WTC11 (cell line): ENCODE results near the gene STAB1. TPM values are rescaled to one million over a fixed set of nuclear protein-coding genes. Genes with fewer than 3 reads are reported as not detected.

Experiments
- ATAC-seq: fragments of 200-7000 bp; cut with Tn5 transposase; 2 replicates; pipeline ENCODE4 v1.10.0; 2021; ENCODE audit warnings: mild to moderate bottlenecking, moderate library complexity
- CTCF ChIA-PET: fragments of 300-600 bp; sonication (Branson Sonifier 250); formaldehyde crosslinking; loops from one replicate; lab custom pipeline; 2021; ENCODE audit warnings: antibody characterized with exemption; lab: Charles Lee
- POLR2A ChIA-PET: fragments of 350-600 bp; sonication (Branson Sonifier 250); formaldehyde crosslinking; loops from one replicate; lab custom pipeline; 2021; ENCODE audit warnings: antibody characterized with exemption; lab: Charles Lee
- DNase-seq: peaks from one replicate; pipeline ENCODE4 v3.0.0; 2021; ENCODE audit warnings: low spot score
- H3K27ac Mint-ChIP-seq: 2 replicates; pipeline ENCODE4 v1.8.0; 2021; ENCODE audit warnings: mixed read lengths
- H3K27me3 Mint-ChIP-seq: 2 replicates; pipeline ENCODE4 v1.8.0; 2021; ENCODE audit warnings: low read depth, mild to moderate bottlenecking, moderate library complexity, mixed read lengths
- H3K36me3 Mint-ChIP-seq: 2 replicates; pipeline ENCODE4 v1.8.0; 2021; ENCODE audit warnings: mixed read lengths
- H3K4me1 Mint-ChIP-seq: 2 replicates; pipeline ENCODE4 v1.8.0; 2022; ENCODE audit warnings: mixed read lengths
- H3K4me3 Mint-ChIP-seq: 2 replicates; pipeline ENCODE4 v1.8.0; 2021; ENCODE audit warnings: mild to moderate bottlenecking, moderate library complexity, mixed read lengths
- H3K9me3 Mint-ChIP-seq: 2 replicates; pipeline ENCODE4 v1.8.0; 2021; ENCODE audit warnings: mixed read lengths
- ATF1 ChIP-seq: sonication (generic); formaldehyde crosslinking; IDR thresholded peaks from 2 replicates; pipeline ENCODE4 v1.8.1; 2023; ENCODE audit warnings: mild to moderate bottlenecking, moderate library complexity, missing genetic modification reagents
- ATF6 ChIP-seq: sonication (generic); formaldehyde crosslinking; IDR thresholded peaks from 2 replicates; pipeline ENCODE4 v1.8.1; 2023; ENCODE audit warnings: mild to moderate bottlenecking, missing genetic modification reagents
- ESRRA ChIP-seq: sonication (generic); formaldehyde crosslinking; IDR thresholded peaks from 2 replicates; pipeline ENCODE4 v1.8.1; 2022; ENCODE audit warnings: mild to moderate bottlenecking, missing genetic modification reagents, borderline replicate concordance
- ETV6 ChIP-seq: sonication (generic); formaldehyde crosslinking; IDR thresholded peaks from 2 replicates; pipeline ENCODE4 v1.8.1; 2022; ENCODE audit warnings: mild to moderate bottlenecking, missing genetic modification reagents
- FOXP1 ChIP-seq: sonication (generic); formaldehyde crosslinking; IDR thresholded peaks from 2 replicates; pipeline ENCODE4 v1.8.0; 2022; ENCODE audit warnings: missing genetic modification reagents, mild to moderate bottlenecking, moderate library complexity, borderline replicate concordance
- GRHL2 ChIP-seq: fragments of 250-450 bp; sonication (Bioruptor Pico); IDR thresholded peaks from 2 replicates; pipeline ENCODE4 v1.8.0; 2022; ENCODE audit warnings: mild to moderate bottlenecking, moderate library complexity; ENCODE audit not compliant: insufficient replicate concordance, severe bottlenecking
- PRRX2 ChIP-seq: fragments of 250-450 bp; sonication (Bioruptor Pico); IDR thresholded peaks from 2 replicates; pipeline ENCODE4 v1.8.0; 2021; ENCODE audit warnings: mild to moderate bottlenecking
- RORB ChIP-seq: fragments of 250-450 bp; sonication (Bioruptor Pico); IDR thresholded peaks from 2 replicates; pipeline ENCODE4 v1.9.0; 2021; ENCODE audit warnings: mild to moderate bottlenecking
- SOX15 ChIP-seq: fragments of 250-450 bp; sonication (Bioruptor Pico); IDR thresholded peaks from 2 replicates; pipeline ENCODE4 v1.9.0; 2021; ENCODE audit warnings: mild to moderate bottlenecking
- SP1 ChIP-seq: sonication (generic); formaldehyde crosslinking; conservative IDR thresholded peaks from 2 replicates; pipeline ENCODE4 v1.8.1; 2022; ENCODE audit warnings: missing genetic modification reagents
- STAT6 ChIP-seq: sonication (generic); formaldehyde crosslinking; conservative IDR thresholded peaks from 2 replicates; pipeline ENCODE4 v1.8.1; 2023; ENCODE audit warnings: mild to moderate bottlenecking, low read depth, missing genetic modification reagents, moderate library complexity
- TCF7 ChIP-seq: sonication (generic); formaldehyde crosslinking; IDR thresholded peaks from 2 replicates; pipeline ENCODE4 v1.8.0; 2022; ENCODE audit warnings: mild to moderate bottlenecking, low read depth, missing genetic modification reagents, moderate library complexity
- TEAD4 ChIP-seq: sonication (generic); formaldehyde crosslinking; IDR thresholded peaks from 2 replicates; pipeline ENCODE4 v1.8.0; 2022; ENCODE audit warnings: mild to moderate bottlenecking, missing genetic modification reagents
- TP53 ChIP-seq: sonication (generic); formaldehyde crosslinking; IDR thresholded peaks from 2 replicates; pipeline ENCODE4 v1.8.1; 2023; ENCODE audit warnings: mild to moderate bottlenecking, missing genetic modification reagents
- ZNF512 ChIP-seq: sonication (generic); formaldehyde crosslinking; IDR thresholded peaks from 2 replicates; pipeline ENCODE4 v1.8.1; 2022; ENCODE audit warnings: missing genetic modification reagents, borderline replicate concordance
- total RNA-seq: library from RNA; stranded (reverse); gene quantifications from 3 replicates; pipeline ENCODE4 v1.2.3, GENCODE V29; 2021
- TF ChIP-seq, protein P1 (sequence below): fragments of 200-600 bp; IDR thresholded peaks from 2 replicates; pipeline ENCODE4 v1.8.0; 2022; ENCODE audit warnings: antibody characterized with exemption
- TF ChIP-seq, protein P2 (sequence below): fragments of 250-450 bp; sonication (Bioruptor Pico); IDR thresholded peaks from 2 replicates; pipeline ENCODE4 v1.9.0; 2021; ENCODE audit warnings: mild to moderate bottlenecking, borderline replicate concordance
- TF ChIP-seq, protein P3 (sequence below): fragments of 250-450 bp; sonication (Bioruptor Pico); IDR thresholded peaks from 2 replicates; pipeline ENCODE4 v2.1.2; 2022; ENCODE audit warnings: mild to moderate bottlenecking, moderate library complexity
- TF ChIP-seq, protein P4 (sequence below): sonication (generic); formaldehyde crosslinking; IDR thresholded peaks from 2 replicates; pipeline ENCODE4 v1.8.0; 2023; ENCODE audit warnings: missing genetic modification reagents, mild to moderate bottlenecking, borderline replicate concordance

Gene STAB1
- total RNA-seq, 1 experiment from 2014 or later: 1.9 TPM

DNA sequence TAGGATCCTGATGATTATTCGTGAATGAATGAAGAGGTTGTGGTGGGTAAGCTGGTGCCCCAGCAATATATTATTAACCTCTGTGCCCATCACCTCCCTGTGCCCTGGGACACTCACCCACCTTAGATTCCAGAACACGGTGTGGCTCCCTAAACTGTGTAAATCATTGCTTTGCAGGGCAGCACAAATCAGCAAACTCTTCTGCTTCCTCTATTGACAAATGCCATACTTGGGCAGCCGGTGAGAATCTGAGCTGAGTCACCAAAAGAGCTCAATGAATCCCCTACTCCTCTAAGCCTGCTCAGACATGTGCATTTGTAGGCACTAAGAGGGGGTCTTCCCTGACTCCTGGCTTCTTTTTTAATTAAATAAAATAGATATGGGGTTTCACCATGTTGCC lies 57.0 kb downstream of the STAB1 start:
- no peak for ATAC-seq
- peaks cover 18% of the 10 kb centered on the region for H3K36me3 Mint-ChIP-seq

More for the DNA sequence above, 57.0 kb downstream of the STAB1 start:
- H3K9me3 Mint-ChIP-seq: no peaks in the 10 kb centered on the region
- H3K4me1 Mint-ChIP-seq: peaks cover 10% of the 10 kb centered on the region
- H3K27me3 Mint-ChIP-seq: no peaks in the 10 kb centered on the region
- TF ChIP-seq SP1 (CRISPR knock-in tag) (no peak), RORB (CRISPR knock-in tag) (no peak), SOX15 (CRISPR knock-in tag) (no peak), TCF7 (CRISPR knock-in tag) (no peak), ATF1 (CRISPR knock-in tag) (no peak), PRRX2 (CRISPR knock-in tag) (no peak), FOXP1 (CRISPR knock-in tag) (no peak), TEAD4 (CRISPR knock-in tag) (no peak), ESRRA (CRISPR knock-in tag) (no peak), ETV6 (no peak), GRHL2 (no peak), TP53 (CRISPR knock-in tag) (no peak), STAT6 (CRISPR knock-in tag) (no peak), ZNF512 (no peak), ATF6 (no peak)
- TF ChIP-seq, protein P1, sequence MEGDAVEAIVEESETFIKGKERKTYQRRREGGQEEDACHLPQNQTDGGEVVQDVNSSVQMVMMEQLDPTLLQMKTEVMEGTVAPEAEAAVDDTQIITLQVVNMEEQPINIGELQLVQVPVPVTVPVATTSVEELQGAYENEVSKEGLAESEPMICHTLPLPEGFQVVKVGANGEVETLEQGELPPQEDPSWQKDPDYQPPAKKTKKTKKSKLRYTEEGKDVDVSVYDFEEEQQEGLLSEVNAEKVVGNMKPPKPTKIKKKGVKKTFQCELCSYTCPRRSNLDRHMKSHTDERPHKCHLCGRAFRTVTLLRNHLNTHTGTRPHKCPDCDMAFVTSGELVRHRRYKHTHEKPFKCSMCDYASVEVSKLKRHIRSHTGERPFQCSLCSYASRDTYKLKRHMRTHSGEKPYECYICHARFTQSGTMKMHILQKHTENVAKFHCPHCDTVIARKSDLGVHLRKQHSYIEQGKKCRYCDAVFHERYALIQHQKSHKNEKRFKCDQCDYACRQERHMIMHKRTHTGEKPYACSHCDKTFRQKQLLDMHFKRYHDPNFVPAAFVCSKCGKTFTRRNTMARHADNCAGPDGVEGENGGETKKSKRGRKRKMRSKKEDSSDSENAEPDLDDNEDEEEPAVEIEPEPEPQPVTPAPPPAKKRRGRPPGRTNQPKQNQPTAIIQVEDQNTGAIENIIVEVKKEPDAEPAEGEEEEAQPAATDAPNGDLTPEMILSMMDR: no peak
- TF ChIP-seq, protein P2, sequence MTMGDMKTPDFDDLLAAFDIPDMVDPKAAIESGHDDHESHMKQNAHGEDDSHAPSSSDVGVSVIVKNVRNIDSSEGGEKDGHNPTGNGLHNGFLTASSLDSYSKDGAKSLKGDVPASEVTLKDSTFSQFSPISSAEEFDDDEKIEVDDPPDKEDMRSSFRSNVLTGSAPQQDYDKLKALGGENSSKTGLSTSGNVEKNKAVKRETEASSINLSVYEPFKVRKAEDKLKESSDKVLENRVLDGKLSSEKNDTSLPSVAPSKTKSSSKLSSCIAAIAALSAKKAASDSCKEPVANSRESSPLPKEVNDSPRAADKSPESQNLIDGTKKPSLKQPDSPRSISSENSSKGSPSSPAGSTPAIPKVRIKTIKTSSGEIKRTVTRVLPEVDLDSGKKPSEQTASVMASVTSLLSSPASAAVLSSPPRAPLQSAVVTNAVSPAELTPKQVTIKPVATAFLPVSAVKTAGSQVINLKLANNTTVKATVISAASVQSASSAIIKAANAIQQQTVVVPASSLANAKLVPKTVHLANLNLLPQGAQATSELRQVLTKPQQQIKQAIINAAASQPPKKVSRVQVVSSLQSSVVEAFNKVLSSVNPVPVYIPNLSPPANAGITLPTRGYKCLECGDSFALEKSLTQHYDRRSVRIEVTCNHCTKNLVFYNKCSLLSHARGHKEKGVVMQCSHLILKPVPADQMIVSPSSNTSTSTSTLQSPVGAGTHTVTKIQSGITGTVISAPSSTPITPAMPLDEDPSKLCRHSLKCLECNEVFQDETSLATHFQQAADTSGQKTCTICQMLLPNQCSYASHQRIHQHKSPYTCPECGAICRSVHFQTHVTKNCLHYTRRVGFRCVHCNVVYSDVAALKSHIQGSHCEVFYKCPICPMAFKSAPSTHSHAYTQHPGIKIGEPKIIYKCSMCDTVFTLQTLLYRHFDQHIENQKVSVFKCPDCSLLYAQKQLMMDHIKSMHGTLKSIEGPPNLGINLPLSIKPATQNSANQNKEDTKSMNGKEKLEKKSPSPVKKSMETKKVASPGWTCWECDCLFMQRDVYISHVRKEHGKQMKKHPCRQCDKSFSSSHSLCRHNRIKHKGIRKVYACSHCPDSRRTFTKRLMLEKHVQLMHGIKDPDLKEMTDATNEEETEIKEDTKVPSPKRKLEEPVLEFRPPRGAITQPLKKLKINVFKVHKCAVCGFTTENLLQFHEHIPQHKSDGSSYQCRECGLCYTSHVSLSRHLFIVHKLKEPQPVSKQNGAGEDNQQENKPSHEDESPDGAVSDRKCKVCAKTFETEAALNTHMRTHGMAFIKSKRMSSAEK (CRISPR knock-in tag): no peak
- TF ChIP-seq, protein P3, sequence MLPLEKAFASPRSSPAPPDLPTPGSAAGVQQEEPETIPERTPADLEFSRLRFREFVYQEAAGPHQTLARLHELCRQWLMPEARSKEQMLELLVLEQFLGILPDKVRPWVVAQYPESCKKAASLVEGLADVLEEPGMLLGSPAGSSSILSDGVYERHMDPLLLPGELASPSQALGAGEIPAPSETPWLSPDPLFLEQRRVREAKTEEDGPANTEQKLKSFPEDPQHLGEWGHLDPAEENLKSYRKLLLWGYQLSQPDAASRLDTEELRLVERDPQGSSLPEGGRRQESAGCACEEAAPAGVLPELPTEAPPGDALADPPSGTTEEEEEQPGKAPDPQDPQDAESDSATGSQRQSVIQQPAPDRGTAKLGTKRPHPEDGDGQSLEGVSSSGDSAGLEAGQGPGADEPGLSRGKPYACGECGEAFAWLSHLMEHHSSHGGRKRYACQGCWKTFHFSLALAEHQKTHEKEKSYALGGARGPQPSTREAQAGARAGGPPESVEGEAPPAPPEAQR (CRISPR knock-in tag): no peak
- TF ChIP-seq, protein P4, sequence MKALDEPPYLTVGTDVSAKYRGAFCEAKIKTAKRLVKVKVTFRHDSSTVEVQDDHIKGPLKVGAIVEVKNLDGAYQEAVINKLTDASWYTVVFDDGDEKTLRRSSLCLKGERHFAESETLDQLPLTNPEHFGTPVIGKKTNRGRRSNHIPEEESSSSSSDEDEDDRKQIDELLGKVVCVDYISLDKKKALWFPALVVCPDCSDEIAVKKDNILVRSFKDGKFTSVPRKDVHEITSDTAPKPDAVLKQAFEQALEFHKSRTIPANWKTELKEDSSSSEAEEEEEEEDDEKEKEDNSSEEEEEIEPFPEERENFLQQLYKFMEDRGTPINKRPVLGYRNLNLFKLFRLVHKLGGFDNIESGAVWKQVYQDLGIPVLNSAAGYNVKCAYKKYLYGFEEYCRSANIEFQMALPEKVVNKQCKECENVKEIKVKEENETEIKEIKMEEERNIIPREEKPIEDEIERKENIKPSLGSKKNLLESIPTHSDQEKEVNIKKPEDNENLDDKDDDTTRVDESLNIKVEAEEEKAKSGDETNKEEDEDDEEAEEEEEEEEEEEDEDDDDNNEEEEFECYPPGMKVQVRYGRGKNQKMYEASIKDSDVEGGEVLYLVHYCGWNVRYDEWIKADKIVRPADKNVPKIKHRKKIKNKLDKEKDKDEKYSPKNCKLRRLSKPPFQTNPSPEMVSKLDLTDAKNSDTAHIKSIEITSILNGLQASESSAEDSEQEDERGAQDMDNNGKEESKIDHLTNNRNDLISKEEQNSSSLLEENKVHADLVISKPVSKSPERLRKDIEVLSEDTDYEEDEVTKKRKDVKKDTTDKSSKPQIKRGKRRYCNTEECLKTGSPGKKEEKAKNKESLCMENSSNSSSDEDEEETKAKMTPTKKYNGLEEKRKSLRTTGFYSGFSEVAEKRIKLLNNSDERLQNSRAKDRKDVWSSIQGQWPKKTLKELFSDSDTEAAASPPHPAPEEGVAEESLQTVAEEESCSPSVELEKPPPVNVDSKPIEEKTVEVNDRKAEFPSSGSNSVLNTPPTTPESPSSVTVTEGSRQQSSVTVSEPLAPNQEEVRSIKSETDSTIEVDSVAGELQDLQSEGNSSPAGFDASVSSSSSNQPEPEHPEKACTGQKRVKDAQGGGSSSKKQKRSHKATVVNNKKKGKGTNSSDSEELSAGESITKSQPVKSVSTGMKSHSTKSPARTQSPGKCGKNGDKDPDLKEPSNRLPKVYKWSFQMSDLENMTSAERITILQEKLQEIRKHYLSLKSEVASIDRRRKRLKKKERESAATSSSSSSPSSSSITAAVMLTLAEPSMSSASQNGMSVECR (CRISPR knock-in tag): no peak
- TF ChIP-seq, all 79 proteins: peak for 0
- POLR2A ChIA-PET: no interaction called here
- no peak for DNase-seq
- H3K4me3 Mint-ChIP-seq: no peak overlapping the region
- CTCF ChIA-PET: no interaction called here
- H3K27ac Mint-ChIP-seq: 0 out of 2 replicates have a peak overlapping the region, but pooled peaks have one; percentile 76
